Peyer's patch (tissue), 4 donors: Measurements from ENCODE around the gene TAF11. TPM values are rescaled to one million over a fixed set of nuclear protein-coding genes. Genes with fewer than 3 reads are reported as not detected.

Experiments used
- DNase-seq, 3 donors: peaks; one replicate each; pipeline ENCODE4 v3.0.0-alpha.2; 2017 to 2019
- H3K27ac ChIP-seq, 4 donors: fragments of 200-600 bp; sonication (generic); one replicate each; pipeline ENCODE4 v1.5.1; 2016 to 2019
- H3K27me3 ChIP-seq, 2 donors: fragments of 200-600 bp; sonication (generic); one replicate each; pipeline ENCODE4 v1.5.1; 2019
- H3K36me3 ChIP-seq, 3 donors: fragments of 200-600 bp; sonication (generic); one replicate each; pipeline ENCODE4 v1.5.1; 2016 to 2019
- H3K4me1 ChIP-seq, 4 donors: fragments of 200-600 bp; sonication (generic); one replicate each; pipeline ENCODE4 v1.5.1; 2016 to 2019
- H3K4me3 ChIP-seq, 4 donors: fragments of 200-600 bp; sonication (generic); 1 replicate in 3 of 4; 2 replicates in 1 of 4; pipeline ENCODE4 v1.5.1; 2016 to 2019; ENCODE audit warnings: mild to moderate bottlenecking in 1 of 4
- H3K9me3 ChIP-seq, 4 donors: fragments of 200-600 bp; sonication (generic); one replicate each; pipeline ENCODE4 v1.5.1; 2016 to 2019; ENCODE audit warnings: mild to moderate bottlenecking in 1 of 4
- CTCF ChIP-seq, 6 experiments: fragments of 450-650 bp in 4 of 6; fragments of 200-600 bp in 2 of 6; sonication (generic) in 1 of 6; IDR thresholded peaks; one replicate each; pipeline ENCODE4 v1.5.1; 2017 to 2019; ENCODE audit warnings: antibody characterized with exemption in 6 of 6, mild to moderate bottlenecking in 3 of 6, moderate library complexity in 1 of 6
- POLR2A ChIP-seq, 2 donors: fragments of 450-650 bp; IDR thresholded peaks; one replicate each; pipeline ENCODE4 v1.5.1; 2017; ENCODE audit warnings: antibody characterized with exemption in 2 of 2, mild to moderate bottlenecking in 2 of 2, moderate library complexity in 2 of 2
- total RNA-seq, 4 donors: library from RNA; depleted of rRNA; stranded (reverse); fragments of >200 nt; gene quantifications; one replicate each; pipeline ENCODE4 v1.1.0, GENCODE V29; 2016

The TAF11 gene
- total RNA-seq, 4 donors from 2014 or later, result 22.1 to 30.5 (median 25.4) TPM

GRCh38 chr6:34877869-34878485, 9.9 kb downstream of the TAF11 start:
- Histone ChIP-seq H3K27ac (no peak overlapping the region), H3K9me3 (no peaks in the 10 kb centered on the region), H3K27me3 (no peaks in the 10 kb centered on the region), H3K36me3 (peaks cover 0 to 84% (median 0%) of the 10 kb centered on the region in 3 donors), H3K4me1 (peaks cover 0 to 13% (median 0%) of the 10 kb centered on the region in 4 donors), H3K4me3 (no peak overlapping the region)
- TF ChIP-seq CTCF (IDR thresholded peaks at IDR 0.05), result no peak
- no peak for TF ChIP-seq POLR2A (IDR thresholded peaks at IDR 0.05)
- no peak for DNase-seq

- no peaks in the 10 kb centered on the region for H3K27me3 ChIP-seq
- H3K36me3 ChIP-seq, result peaks cover 0 to 84% (median 0%) of the 10 kb centered on the region in 3 donors
- no peak for DNase-seq
- no peak overlapping the region for H3K4me3 ChIP-seq
- TF ChIP-seq CTCF (IDR thresholded peaks at IDR 0.05), result no peak
- no peak for TF ChIP-seq POLR2A (IDR thresholded peaks at IDR 0.05)
- peak overlapping the region in 1 of 4 donors; percentile 58 for H3K27ac ChIP-seq
- H3K9me3 ChIP-seq, result no peaks in the 10 kb centered on the region
- peaks cover 0 to 13% (median 0%) of the 10 kb centered on the region in 4 donors for H3K4me1 ChIP-seq
These were observed 10.6 kb downstream of the TAF11 start for GRCh38 chr6:34877259-34877658.

GRCh38 chr6:34876472-34876871, 11.4 kb downstream of the TAF11 start:
- no peak for DNase-seq
- Histone ChIP-seq H3K4me3 (no peak overlapping the region), H3K36me3 (peaks cover 0 to 84% (median 0%) of the 10 kb centered on the region in 3 donors), H3K9me3 (no peaks in the 10 kb centered on the region), H3K4me1 (peaks cover 0 to 13% (median 0%) of the 10 kb centered on the region in 4 donors), H3K27ac (peak overlapping the region in 1 of 4 donors; percentile 58), H3K27me3 (no peaks in the 10 kb centered on the region)
- TF ChIP-seq CTCF (IDR thresholded peaks at IDR 0.05), result no peak
- no peak for TF ChIP-seq POLR2A (IDR thresholded peaks at IDR 0.05)

DNA sequence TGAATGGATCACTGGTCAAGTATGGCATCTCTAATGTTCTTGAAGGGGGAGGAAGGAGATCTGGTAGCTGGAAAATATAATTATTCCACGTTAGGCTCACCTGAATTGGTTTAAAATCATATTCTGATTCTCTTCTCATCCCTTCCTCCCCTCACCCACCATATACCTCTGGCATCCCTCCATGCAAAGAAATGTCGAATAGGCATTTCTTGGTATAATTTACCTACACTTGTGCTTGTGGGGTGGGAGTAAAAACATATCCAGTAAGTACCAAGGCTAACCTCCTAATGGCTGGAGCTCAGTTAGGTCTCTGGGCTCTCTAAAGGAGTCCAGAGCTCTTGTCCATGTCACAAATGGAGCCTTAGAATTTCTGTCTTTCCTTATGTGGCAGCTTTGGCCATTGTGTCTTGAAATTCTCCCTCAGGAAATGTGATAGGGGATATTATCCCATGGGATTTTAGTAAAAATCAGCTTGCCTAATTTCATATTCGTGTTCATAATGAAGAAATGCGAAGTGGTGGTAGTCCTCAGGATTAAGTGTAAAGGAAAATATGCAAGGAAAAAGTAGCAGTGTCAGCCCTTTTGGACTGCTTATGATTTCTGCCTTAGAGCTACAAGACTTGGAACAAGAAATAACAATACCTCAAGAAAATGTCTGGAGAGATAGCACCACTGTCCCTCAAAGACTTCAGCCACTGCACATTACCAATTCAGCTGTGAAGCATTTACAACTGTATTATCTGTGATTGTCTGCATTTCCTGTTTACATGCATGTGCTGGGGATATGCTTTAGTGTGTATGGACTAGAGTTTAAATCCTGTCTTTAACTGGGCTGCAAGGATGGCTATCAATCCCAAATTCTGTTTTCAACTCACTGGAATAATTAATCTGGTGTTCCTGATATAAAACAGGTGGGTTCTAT, 12.3 kb downstream of the TAF11 start:
- no peak overlapping the region for H3K4me3 ChIP-seq
- H3K27me3 ChIP-seq, result no peaks in the 10 kb centered on the region
- TF ChIP-seq CTCF (IDR thresholded peaks at IDR 0.05) (no peak), POLR2A (IDR thresholded peaks at IDR 0.05) (no peak)
- no peaks in the 10 kb centered on the region for H3K9me3 ChIP-seq
- peak overlapping the region in 1 of 4 donors; percentile 14 for H3K27ac ChIP-seq
- peaks cover 0 to 13% (median 0%) of the 10 kb centered on the region in 4 donors for H3K4me1 ChIP-seq
- DNase-seq, result no peak
- H3K36me3 ChIP-seq, result peaks cover 0 to 85% (median 0%) of the 10 kb centered on the region in 3 donors

GRCh38 chr6:34872332-34872731, 15.5 kb downstream of the TAF11 start:
- H3K36me3 ChIP-seq, result peaks cover 0 to 63% (median 0%) of the 10 kb centered on the region in 3 donors
- TF ChIP-seq CTCF (IDR thresholded peaks at IDR 0.05) (no peak), POLR2A (IDR thresholded peaks at IDR 0.05) (no peak)
- no peak overlapping the region for H3K27ac ChIP-seq
- DNase-seq, result no peak
- no peaks in the 10 kb centered on the region for H3K27me3 ChIP-seq
- H3K4me3 ChIP-seq, result no peak overlapping the region
- no peaks in the 10 kb centered on the region for H3K9me3 ChIP-seq
- peaks cover 0 to 13% (median 0%) of the 10 kb centered on the region in 4 donors for H3K4me1 ChIP-seq
